ENCODE measurements around the gene NUDT3.
A peak's percentile ranks its signal among the peaks of the same experiment; 100 is the strongest.
"Not testable (repeated sequence)": the region's sequence is repeated elsewhere in the genome, so short reads cannot be mapped to it uniquely, and the experiment has no call there.

The NUDT3 gene

DNA sequence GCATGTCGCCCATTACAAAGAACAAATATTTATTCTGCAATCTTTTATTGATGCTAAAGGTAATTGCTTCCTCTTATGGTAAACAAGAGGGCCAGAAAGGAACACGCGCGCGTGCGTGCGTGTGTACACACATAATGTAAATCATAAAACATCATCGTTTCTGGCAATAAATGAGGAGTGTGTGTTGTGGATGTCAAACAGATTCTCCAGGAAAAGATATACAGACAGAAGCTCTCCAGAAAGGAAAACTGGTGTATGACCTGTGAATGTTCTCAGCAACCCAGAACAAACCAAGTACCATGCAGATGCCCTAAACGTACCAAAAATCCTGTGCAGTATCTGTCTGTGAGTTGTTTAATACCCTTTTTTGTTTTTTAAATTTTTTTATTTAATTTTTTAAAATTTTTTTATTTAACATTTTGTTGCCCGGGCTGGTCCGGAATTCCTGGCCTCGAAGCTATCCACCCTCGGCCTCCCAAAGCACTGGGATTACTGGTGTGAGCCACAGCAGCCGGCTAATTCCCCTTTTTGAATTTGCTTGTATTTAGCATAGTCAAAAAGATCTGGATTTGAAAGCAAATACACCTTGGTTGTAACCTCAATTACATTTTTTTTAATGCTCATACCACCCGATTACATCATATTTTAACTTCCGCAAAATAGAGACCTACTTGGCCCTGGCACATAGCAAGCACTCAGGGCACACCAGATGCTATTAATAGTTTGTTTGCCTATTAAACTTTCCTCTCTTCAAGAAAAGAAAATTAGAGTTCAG lies 909 bp upstream of the NUDT3 start:
- DNase-seq (ENCODE audit: low read depth, low spot score) = no peak

- peak; percentile 10 for DNase-seq (ENCODE audit: low read depth, low spot score)
Observed at GRCh38 chr6:34391786-34392496, 528 bp downstream of the NUDT3 start.

DNA sequence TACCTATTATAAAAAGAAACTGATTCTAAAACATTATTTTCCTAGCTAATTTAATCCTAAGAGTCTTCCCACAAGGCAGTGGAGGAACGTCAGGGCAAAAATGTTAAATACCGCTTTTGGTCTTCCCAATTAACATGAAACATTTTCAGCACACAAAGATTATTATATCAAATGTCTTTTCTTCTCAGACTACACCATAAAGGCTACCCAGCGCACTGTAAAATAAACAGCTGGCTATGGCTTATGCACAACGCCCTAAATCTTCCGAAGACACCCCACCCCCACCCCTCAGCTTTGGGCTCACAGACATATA lies 1.0 kb downstream of the NUDT3 start:
- no peak for DNase-seq (ENCODE audit: low read depth, low spot score)

DNA sequence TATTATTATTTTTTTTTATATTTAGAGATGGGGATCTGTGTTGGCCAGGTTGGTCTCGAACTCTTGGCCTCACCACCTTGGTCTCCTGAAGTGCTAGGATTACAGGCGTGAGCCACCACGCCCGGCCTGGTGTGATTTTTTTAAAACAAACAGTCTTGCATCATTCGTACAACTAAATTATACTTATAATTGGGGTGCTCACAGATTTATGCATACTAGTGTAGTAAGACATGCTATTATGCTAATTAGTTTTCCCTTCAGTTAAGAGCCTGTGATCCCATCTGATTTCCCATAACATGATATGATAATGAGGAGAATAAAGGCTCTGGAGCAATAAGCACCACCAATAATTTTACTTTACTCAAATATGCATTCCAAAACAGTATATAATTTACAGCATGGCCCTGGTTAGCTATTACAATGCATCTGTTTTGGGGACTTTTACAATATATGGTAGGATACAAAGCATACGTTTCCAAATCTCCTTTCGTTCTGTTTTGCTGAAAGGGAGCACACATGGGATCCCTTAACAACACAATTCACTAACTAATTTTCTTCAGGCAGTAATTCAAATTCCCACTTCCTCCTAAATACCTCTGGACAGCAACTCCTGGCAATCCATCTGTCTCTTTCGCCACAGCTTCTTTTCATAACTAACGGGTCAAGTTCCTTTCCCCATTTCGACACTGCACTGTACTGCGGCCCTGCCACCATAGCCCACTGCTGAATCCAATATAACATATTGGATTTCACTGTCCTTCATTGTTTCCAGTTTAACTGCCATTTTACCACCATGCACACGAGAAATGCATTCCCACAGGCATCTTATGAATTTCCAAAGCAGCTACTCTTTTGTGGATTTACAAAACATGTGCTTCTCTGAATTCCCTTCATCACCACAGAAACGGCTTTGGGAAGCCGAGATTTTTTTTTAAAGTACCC lies 1.7 kb downstream of the NUDT3 start:
- no peak for DNase-seq (ENCODE audit: low read depth, low spot score)

GRCh38 chr6:34389034-34389433 lies 3.4 kb downstream of the NUDT3 start:
- no peak for DNase-seq (ENCODE audit: low read depth, low spot score)

- DNase-seq (ENCODE audit: low read depth, low spot score) = no peak
Observed at GRCh38 chr6:34388421-34388820, 4.0 kb downstream of the NUDT3 start.

DNA sequence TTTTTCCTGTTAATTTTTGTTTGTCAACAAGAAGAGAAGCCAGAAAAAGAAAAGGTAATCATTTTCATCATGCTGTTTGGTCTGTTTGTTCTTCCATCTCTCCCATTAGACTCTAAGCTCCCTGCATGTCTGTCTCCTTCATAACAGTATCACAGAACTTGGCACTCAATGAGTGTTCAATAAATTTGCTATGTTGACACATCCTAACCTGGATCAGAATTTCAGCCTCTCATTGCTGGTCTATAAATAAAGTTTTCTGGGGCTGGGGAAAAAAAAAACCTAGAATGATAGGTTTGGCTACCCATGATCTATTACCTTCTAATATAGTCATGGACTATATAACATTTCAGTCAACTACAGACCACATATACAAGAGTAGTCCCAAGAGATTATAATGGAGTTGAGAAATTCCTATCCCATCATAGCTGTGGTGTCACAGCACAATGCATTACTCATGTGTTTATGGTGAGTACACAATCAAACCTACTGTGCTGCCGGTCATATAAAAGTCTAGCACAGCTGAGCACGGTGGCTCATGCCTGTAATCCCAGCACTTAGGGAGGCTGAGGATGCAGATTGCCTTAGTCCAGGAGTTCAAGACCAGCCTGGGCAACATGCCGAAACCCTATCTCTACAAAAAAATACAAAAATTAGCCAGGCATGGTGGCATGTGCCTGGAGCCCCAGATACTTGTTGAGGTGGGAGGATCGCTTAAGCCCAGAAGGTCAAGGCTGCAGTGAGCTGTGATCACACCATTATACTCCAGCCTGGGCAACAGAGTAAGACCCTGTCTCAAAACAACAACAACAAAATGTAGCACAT lies 5.9 kb downstream of the NUDT3 start:
- no peak for DNase-seq (ENCODE audit: low read depth, low spot score)

DNA sequence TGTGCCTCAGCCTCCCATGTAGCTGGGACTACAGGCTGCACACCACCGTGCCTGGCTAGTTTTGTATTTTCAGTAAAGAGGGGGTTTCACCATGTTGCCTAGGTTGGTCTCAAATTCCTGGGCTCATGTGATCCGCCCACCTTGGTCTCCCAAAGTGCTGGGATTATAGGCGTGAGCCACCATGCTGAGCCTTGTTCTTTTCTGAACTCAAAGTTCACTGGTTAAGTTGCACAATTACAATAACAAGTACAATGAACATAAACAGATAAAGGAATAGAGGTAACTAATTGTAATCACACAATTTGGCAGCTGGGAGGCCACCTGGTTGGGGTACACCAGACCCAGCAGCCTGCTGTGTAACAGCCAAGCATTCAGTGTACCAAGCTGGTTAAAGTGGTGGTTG lies 6.7 kb downstream of the NUDT3 start:
- no peak for DNase-seq (ENCODE audit: low read depth, low spot score)

DNA sequence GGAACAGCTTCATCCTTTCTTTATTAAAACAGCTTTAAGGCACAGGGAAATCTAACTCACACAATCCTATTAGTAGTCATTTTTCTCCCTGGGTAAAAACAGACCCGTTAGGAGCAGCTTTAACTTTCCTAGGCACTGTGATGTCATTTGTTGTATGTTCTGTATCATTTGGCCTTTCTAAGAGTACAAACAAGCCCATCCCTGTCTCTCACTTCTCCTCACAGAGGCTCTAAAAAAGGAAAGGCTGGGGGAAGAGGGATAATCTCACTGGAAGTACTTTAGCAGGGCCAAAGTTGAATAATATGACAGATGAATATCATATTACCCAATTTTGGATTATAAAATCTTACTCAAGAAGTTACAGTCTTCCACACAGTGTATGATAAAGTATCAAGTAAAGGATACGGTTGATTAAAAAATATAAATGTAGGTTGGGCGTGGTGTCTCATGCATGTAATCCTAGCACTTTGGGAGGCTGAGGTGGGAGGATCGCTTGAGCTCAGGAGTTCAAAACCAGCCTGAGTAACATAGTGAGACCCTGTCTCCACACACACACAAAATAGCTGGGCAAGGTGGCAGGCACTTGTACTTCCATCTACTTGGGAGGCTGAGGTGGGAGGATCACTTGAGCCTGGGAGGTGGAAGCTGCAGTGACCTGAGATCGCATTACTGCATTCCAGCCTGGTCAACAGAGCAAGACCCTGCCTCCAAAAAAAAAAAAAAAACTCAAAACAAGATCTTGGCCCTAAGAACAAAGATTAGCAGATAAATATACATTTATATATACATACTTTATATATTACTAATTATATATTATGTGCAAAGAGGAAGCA lies 7.9 kb downstream of the NUDT3 start:
- DNase-seq (ENCODE audit: low read depth, low spot score) = no peak

DNA sequence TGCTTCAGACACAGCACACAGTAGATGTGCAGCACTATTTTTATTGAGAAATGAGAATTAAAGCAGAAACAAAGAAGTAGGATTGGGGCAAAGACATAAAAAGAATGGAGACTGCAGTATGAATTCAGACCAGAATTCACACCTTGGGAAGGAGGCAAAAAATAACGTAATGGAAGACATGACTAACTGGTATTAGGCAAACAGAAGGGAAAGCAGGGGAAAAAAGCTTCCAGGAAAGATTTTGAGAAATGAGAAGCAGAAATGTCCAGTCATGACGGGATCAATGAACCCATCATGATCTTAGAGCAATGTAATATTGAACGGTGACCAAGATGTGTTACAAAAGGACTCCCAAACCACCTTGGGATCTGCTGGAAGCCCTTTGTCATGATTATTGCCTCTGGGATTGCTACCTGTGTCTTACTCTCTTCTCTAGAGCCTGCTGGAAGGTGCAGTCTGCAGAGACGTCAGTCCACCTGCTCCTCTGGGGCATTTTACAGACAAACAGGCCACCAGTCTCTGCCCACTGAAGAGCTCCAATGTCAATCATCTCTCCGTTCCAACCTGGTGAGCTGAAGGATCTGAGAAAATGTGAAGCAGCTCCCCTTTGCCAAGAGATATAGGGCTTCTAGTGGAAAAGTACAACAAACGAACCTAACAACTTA lies 8.7 kb downstream of the NUDT3 start:
- DNase-seq (ENCODE audit: low read depth, low spot score) = no peak

GRCh38 chr6:34383161-34383631 lies 9.3 kb downstream of the NUDT3 start:
- DNase-seq (ENCODE audit: low read depth, low spot score) = no peak

GRCh38 chr6:34381081-34381480 lies 11.4 kb downstream of the NUDT3 start:
- DNase-seq (ENCODE audit: low read depth, low spot score) = no peak

DNA sequence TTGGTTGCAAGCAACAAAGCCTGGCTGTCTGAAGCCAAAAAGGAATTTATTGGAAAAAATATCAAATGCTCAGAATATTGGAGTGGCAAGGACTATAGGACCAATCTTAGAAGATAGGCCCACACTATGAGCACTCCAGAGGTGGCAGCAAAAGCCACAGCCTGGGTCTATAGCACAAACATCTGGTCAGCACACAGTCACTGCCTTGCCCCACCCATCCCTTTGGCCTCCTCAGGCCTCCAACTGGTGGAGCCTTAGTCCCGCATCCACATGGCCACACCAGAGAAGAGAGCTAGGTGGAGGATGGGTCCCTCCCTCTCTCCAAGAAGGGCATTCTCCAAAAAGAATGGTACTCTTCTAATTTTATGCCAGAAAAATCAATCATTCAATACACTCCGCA lies 14.0 kb downstream of the NUDT3 start:
- DNase-seq (ENCODE audit: low read depth, low spot score) = no peak

- DNase-seq (ENCODE audit: low read depth, low spot score) = no peak
Observed at GRCh38 chr6:34377984-34378383, 14.5 kb downstream of the NUDT3 start.

- DNase-seq (ENCODE audit: low read depth, low spot score) = not testable (repeated sequence)
Observed at GRCh38 chr6:34377571-34377970, 14.9 kb downstream of the NUDT3 start.

GRCh38 chr6:34375833-34376232 lies 16.6 kb downstream of the NUDT3 start:
- no peak for DNase-seq (ENCODE audit: low read depth, low spot score)

DNA sequence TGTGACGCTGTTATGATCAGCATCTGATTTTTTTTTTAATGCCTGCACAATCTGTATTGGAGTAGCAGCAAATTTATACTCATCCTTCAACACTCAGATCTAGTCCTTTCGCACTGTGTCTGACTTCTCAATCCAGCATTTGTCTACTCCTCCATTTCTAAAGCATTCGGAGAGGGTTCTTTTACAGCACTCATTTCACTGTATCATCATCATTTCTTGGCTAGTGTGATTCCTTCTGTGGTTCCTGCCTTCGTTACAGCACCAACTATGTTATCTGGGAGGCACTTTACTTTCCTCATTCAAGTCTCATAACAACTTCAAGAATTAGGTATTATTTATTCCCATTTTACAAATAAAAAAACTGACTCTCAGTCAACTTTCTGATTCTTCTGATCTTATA lies 18.0 kb downstream of the NUDT3 start:
- DNase-seq (ENCODE audit: low read depth, low spot score) = no peak

DNA sequence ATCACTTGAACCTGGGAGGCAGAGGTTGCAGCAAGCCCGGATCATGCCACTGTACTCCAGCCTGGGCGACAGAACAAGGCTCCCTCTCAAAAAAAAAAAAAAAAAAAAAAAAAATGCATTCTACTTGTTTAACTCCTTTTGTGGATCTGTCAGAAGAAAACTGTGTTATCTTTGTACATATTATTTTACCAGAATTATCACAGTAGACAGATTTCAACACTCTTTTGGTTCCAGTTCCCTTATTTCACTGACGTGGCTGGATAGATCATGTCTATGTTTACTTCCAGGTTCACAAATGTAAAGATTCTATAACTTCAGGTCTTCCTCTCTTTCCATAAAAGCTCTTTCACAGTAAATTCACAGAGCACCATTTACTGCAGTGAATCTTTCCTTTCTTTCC lies 18.4 kb downstream of the NUDT3 start:
- no peak for DNase-seq (ENCODE audit: low read depth, low spot score)

GRCh38 chr6:34373511-34373910 lies 19.0 kb downstream of the NUDT3 start:
- DNase-seq (ENCODE audit: low read depth, low spot score) = no peak

GRCh38 chr6:34371865-34372264 lies 20.6 kb downstream of the NUDT3 start:
- DNase-seq (ENCODE audit: low read depth, low spot score) = not testable (repeated sequence)

Measured in activated naive CD8-positive, alpha-beta T cell treated with anti-CD3 and anti-CD28 coated beads, Interleukin-2, amount 50 U/mL, for 16 hours (primary cell).